Ishikawa (cell line): ENCODE measurements around the gene BCAT1.

Experiments
- CEBPB ChIP-seq: IDR thresholded peaks from 2 replicates; pipeline ENCODE4 v1.6.1; 2012
- CREB1 ChIP-seq: IDR thresholded peaks from 2 replicates; pipeline ENCODE4 v1.6.1; 2012; ENCODE audit warnings: low read depth
- EGR1 ChIP-seq: IDR thresholded peaks from 2 replicates; pipeline ENCODE4 v1.6.1; 2012
- EP300 ChIP-seq: IDR thresholded peaks from 2 replicates; pipeline ENCODE4 v1.6.1; 2012; ENCODE audit warnings: borderline replicate concordance
- FOXM1 ChIP-seq: IDR thresholded peaks from 2 replicates; pipeline ENCODE4 v1.6.1; 2012; ENCODE audit warnings: low read depth, borderline replicate concordance
- NFIC ChIP-seq: IDR thresholded peaks from 2 replicates; pipeline ENCODE4 v1.6.1; 2012
- RAD21 ChIP-seq: IDR thresholded peaks from 2 replicates; pipeline ENCODE4 v1.6.1; 2012; ENCODE audit warnings: low read depth
- TAF1 ChIP-seq: IDR thresholded peaks from 2 replicates; pipeline ENCODE4 v1.6.1; 2012; ENCODE audit warnings: low read depth, mild to moderate bottlenecking
- TCF12 ChIP-seq: IDR thresholded peaks from 2 replicates; pipeline ENCODE4 v1.6.1; 2012; ENCODE audit warnings: low read depth
- TEAD4 ChIP-seq: IDR thresholded peaks from 2 replicates; pipeline ENCODE4 v1.6.1; 2012
- YY1 ChIP-seq: IDR thresholded peaks from 2 replicates; pipeline ENCODE4 v1.6.1; 2012; ENCODE audit warnings: low read depth
- ZBTB7A ChIP-seq: IDR thresholded peaks from 2 replicates; pipeline ENCODE4 v1.6.1; 2012; ENCODE audit warnings: low read depth
- TF ChIP-seq, protein P1 (sequence below): IDR thresholded peaks from 2 replicates; pipeline ENCODE4 v1.6.1; 2012
- TF ChIP-seq, protein P2 (sequence below): IDR thresholded peaks from 2 replicates; pipeline ENCODE4 v1.6.1; 2012
- TF ChIP-seq, protein P3 (sequence below): IDR thresholded peaks from 2 replicates; pipeline ENCODE4 v1.6.1; 2012; ENCODE audit warnings: low read depth, mild to moderate bottlenecking

Gene BCAT1

DNA sequence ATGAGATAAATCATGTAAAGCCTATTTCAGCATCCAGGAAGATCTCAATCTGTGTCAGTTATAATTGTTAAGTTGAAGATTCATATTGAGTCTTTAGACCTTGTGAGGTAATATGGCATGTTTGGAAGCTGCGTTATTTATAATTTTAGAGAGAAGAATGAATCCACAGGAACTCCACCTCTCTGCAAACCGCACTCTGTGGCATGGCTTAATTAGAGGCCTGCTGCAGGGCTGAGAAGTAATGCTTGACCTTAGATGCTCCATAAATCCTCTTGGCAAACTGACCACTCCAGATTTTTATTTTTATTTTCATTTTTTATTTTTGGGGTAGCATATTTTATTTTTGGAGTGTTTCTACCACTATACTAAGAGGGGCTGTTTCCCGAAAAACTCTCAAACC is 28.8 kb downstream of the BCAT1 start:
- TF ChIP-seq TAF1 (no peak), TCF12 (no peak), FOXM1 (no peak), RAD21 (no peak), CEBPB (no peak), EP300 (no peak), EGR1 (no peak), TEAD4 (no peak), NFIC (no peak), YY1 (no peak), CREB1 (no peak), ZBTB7A (no peak)
- TF ChIP-seq, protein P1, sequence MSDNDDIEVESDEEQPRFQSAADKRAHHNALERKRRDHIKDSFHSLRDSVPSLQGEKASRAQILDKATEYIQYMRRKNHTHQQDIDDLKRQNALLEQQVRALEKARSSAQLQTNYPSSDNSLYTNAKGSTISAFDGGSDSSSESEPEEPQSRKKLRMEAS: no peak
- TF ChIP-seq, protein P2, sequence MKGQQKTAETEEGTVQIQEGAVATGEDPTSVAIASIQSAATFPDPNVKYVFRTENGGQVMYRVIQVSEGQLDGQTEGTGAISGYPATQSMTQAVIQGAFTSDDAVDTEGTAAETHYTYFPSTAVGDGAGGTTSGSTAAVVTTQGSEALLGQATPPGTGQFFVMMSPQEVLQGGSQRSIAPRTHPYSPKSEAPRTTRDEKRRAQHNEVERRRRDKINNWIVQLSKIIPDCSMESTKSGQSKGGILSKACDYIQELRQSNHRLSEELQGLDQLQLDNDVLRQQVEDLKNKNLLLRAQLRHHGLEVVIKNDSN: no peak
- TF ChIP-seq, protein P3, sequence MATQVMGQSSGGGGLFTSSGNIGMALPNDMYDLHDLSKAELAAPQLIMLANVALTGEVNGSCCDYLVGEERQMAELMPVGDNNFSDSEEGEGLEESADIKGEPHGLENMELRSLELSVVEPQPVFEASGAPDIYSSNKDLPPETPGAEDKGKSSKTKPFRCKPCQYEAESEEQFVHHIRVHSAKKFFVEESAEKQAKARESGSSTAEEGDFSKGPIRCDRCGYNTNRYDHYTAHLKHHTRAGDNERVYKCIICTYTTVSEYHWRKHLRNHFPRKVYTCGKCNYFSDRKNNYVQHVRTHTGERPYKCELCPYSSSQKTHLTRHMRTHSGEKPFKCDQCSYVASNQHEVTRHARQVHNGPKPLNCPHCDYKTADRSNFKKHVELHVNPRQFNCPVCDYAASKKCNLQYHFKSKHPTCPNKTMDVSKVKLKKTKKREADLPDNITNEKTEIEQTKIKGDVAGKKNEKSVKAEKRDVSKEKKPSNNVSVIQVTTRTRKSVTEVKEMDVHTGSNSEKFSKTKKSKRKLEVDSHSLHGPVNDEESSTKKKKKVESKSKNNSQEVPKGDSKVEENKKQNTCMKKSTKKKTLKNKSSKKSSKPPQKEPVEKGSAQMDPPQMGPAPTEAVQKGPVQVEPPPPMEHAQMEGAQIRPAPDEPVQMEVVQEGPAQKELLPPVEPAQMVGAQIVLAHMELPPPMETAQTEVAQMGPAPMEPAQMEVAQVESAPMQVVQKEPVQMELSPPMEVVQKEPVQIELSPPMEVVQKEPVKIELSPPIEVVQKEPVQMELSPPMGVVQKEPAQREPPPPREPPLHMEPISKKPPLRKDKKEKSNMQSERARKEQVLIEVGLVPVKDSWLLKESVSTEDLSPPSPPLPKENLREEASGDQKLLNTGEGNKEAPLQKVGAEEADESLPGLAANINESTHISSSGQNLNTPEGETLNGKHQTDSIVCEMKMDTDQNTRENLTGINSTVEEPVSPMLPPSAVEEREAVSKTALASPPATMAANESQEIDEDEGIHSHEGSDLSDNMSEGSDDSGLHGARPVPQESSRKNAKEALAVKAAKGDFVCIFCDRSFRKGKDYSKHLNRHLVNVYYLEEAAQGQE: no peak

DNA sequence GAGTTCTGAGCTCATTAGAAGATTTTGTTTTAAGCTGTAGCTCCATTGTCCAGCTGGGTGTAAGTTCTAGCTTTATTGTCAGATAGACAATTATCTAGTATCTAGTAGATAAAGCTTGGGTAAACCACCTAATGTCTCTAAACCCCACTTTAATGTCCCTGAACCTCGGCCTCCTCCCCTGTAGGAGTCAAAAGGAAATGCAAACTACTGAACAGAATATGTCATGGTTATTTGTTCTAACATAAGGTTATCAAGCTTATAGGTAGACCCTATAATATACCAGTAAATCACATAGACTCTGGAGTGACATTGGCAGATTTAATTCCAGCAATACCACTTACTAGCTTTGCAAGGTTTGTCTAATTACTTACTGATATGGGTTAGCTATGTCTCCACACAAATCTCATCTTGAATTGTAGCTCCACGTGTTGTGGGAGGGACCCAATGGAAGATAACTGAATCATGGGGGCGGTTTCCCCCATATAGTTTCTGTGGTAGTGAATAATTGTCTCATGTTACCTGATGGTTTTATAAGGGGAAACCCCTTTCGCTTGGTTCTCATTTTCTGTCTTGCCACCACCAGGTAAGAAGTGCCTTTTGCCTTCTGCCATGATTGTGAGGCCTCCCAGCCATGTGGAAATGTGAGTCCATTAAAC is 29.4 kb downstream of the BCAT1 start:
- TF ChIP-seq, protein P2: no peak
- TF ChIP-seq FOXM1 (no peak), ZBTB7A (no peak), TCF12 (no peak), TAF1 (no peak)

DNA sequence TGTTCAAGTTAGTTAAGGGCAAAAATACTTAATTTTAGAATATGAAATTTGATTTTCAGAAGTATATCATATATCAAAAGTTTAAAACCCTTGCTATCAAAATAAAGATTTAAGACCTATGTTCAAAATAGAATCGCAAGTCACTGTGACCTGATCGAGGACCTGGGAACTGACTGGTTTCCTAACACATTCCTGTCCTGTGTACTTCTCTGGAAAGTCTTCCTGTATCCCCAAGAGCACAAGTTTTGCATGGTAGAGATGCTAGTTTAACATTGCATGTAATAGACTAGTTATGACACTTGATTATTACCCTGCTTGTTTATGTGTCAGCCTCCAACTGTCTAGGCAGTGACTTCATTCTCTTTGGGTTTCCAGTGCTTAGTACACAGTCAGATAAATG is 30.3 kb downstream of the BCAT1 start:
- TF ChIP-seq, protein P2: no peak
- no peak for TF ChIP-seq CREB1
- no peak for TF ChIP-seq TEAD4
- no peak for TF ChIP-seq NFIC
- TF ChIP-seq, protein P1: no peak
- no peak for TF ChIP-seq EGR1
- TF ChIP-seq, protein P3: no peak
- no peak for TF ChIP-seq TCF12
- TF ChIP-seq TAF1: no peak
- TF ChIP-seq ZBTB7A: no peak

DNA sequence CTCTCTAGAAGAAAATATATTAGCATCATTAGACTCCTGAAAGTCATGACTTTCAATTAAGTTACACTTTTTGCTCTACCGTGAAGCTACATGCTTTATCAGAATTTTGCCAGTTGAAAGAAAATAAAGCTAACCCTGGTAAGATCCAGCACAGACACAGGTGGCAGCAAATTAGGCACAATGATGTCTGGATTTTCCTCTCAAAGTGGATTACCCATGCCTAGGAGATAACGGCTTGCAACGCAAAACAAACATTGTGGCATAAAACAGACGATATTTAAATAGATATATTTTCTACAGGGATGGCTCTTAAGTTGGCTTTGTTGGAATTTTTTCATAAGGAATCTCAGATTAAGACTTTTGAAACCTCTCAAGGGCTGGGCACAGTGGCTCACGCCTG is 33.4 kb downstream of the BCAT1 start:
- TF ChIP-seq FOXM1: no peak
- TF ChIP-seq RAD21: no peak
- TF ChIP-seq CEBPB: no peak
- TF ChIP-seq TEAD4: no peak
- TF ChIP-seq EP300: no peak
- TF ChIP-seq ZBTB7A: no peak
- no peak for TF ChIP-seq TCF12
- TF ChIP-seq, protein P1: no peak
- TF ChIP-seq CREB1: no peak
- no peak for TF ChIP-seq TAF1
- TF ChIP-seq, protein P3: no peak
- no peak for TF ChIP-seq EGR1
- TF ChIP-seq YY1: no peak
- TF ChIP-seq, protein P2: no peak
- TF ChIP-seq NFIC: no peak
